Esophagus muscularis mucosa (tissue), 4 donors: Measurements from ENCODE around the gene COBL. TPM values are rescaled to one million over a fixed set of nuclear protein-coding genes. Genes with fewer than 3 reads are reported as not detected.
A peak's percentile ranks its signal among the peaks of the same experiment; 100 is the strongest.

Source experiments
- DNase-seq: peaks from one replicate; pipeline ENCODE4 v3.0.0-alpha.2; 2017; ENCODE audit errors: extremely low spot score
- H3K27ac ChIP-seq, 4 donors: fragments of 200-600 bp; sonication (generic); replicated peaks in 1 of 4; 1 replicate in 3 of 4; 2 replicates in 1 of 4; pipeline ENCODE4 v1.5.1; 2016 to 2019; ENCODE audit warnings: mild to moderate bottlenecking in 1 of 4
- H3K27me3 ChIP-seq, 4 donors: fragments of 200-600 bp; sonication (generic); one replicate each; pipeline versions ENCODE4 v1.5.1 to v1.6.0; 2016 to 2019
- H3K36me3 ChIP-seq, 4 donors: fragments of 200-600 bp; sonication (generic); one replicate each; pipeline ENCODE4 v1.5.1; 2016 to 2019
- H3K4me1 ChIP-seq, 4 donors: fragments of 200-600 bp; sonication (generic); one replicate each; pipeline ENCODE4 v1.5.1; 2016 to 2019
- H3K4me3 ChIP-seq, 4 donors: fragments of 200-600 bp; sonication (generic); 1 replicate in 2 of 4; 2 replicates in 2 of 4; pipeline ENCODE4 v1.5.1; 2016 to 2019; ENCODE audit warnings: mild to moderate bottlenecking in 4 of 4, moderate library complexity in 1 of 4
- H3K9me3 ChIP-seq, 4 donors: fragments of 200-600 bp; sonication (generic); 1 replicate in 3 of 4; 2 replicates in 1 of 4; pipeline ENCODE4 v1.5.1; 2016 to 2019
- CTCF ChIP-seq, 3 experiments: fragments of 200-600 bp in 2 of 3; fragments of 450-650 bp in 1 of 3; sonication (generic) in 2 of 3; IDR thresholded peaks; one replicate each; pipeline ENCODE4 v1.5.1; 2017 to 2019; ENCODE audit warnings: antibody characterized with exemption in 3 of 3, mild to moderate bottlenecking in 2 of 3, moderate library complexity in 1 of 3
- EP300 ChIP-seq: sonication (generic); formaldehyde crosslinking; IDR thresholded peaks from one replicate; pipeline ENCODE4 v1.6.1; 2017; ENCODE audit warnings: antibody characterized with exemption
- POLR2A ChIP-seq: fragments of 450-650 bp; IDR thresholded peaks from one replicate; pipeline ENCODE4 v1.6.1; 2017; ENCODE audit warnings: antibody characterized with exemption, moderate library complexity, mild to moderate bottlenecking, low read depth
- POLR2AphosphoS5 ChIP-seq, 2 donors: sonication (generic); formaldehyde crosslinking; IDR thresholded peaks; one replicate each; pipeline ENCODE4 v1.6.1; 2017; ENCODE audit warnings: antibody characterized with exemption in 2 of 2
- WGBS: methylation state at CpG from one replicate; pipeline ENCODE4 v1.1.5; 2018; 5-methylcytosine and 5-hydroxymethylcytosine counted together
- intact Hi-C: fragments of 100-400 bp; cut with DNase I; formaldehyde crosslinking; loops from one replicate; pipeline ENCODE4 v1.15.1; 2023
- total RNA-seq, 4 donors: library from RNA; depleted of rRNA; stranded (reverse); fragments of >200 nt; gene quantifications; one replicate each; pipeline versions ENCODE4 v1.1.0 to v1.2.1, GENCODE V29; 2016

Gene COBL
- total RNA-seq, 4 donors from 2014 or later: 29.8 to 51.4 (median 45.9) TPM

- Histone ChIP-seq H3K27me3 (no peaks in the 10 kb centered on the region), H3K36me3 (no peaks in the 10 kb centered on the region), H3K4me1 (peaks cover 0 to 9% (median 0%) of the 10 kb centered on the region in 4 donors), H3K27ac (no peak overlapping the region), H3K4me3 (no peak overlapping the region), H3K9me3 (no peaks in the 10 kb centered on the region)
- intact Hi-C loops: no loop called here
- WGBS: 89% methylated on average over 8 of the region's 8 CpGs
- TF ChIP-seq POLR2AphosphoS5 (IDR thresholded peaks at IDR 0.05) (no peak), EP300 (no peak), POLR2A (no peak), CTCF (IDR thresholded peaks at IDR 0.05) (no peak)
- no peak for DNase-seq
These were observed 81.8 kb downstream of the COBL start for GRCh38 chr7:51234609-51235308.

GRCh38 chr7:51234139-51234538 is 82.5 kb downstream of the COBL start:
- Histone ChIP-seq H3K27me3 (no peaks in the 10 kb centered on the region), H3K36me3 (no peaks in the 10 kb centered on the region), H3K4me1 (peaks cover 0 to 9% (median 0%) of the 10 kb centered on the region in 4 donors), H3K27ac (no peak overlapping the region), H3K9me3 (no peaks in the 10 kb centered on the region), H3K4me3 (no peak overlapping the region)
- WGBS: 83% methylated on average over 10 of the region's 13 CpGs
- intact Hi-C loops: no loop called here
- no peak for DNase-seq
- TF ChIP-seq POLR2AphosphoS5 (IDR thresholded peaks at IDR 0.05) (no peak), CTCF (IDR thresholded peaks at IDR 0.05) (no peak), EP300 (no peak), POLR2A (no peak)

GRCh38 chr7:51233374-51233773 is 83.2 kb downstream of the COBL start:
- no peaks in the 10 kb centered on the region for H3K36me3 ChIP-seq
- peak overlapping the region in 1 of 4 donors; percentile 12 for H3K27ac ChIP-seq
- no peak overlapping the region for H3K4me3 ChIP-seq
- H3K4me1 ChIP-seq: peaks cover 0 to 9% (median 0%) of the 10 kb centered on the region in 4 donors
- WGBS: 79% methylated on average over 13 of the region's 13 CpGs
- no peaks in the 10 kb centered on the region for H3K9me3 ChIP-seq
- no peak for DNase-seq
- TF ChIP-seq CTCF (IDR thresholded peaks at IDR 0.05): no peak
- no peak for TF ChIP-seq POLR2A
- no peak for TF ChIP-seq POLR2AphosphoS5 (IDR thresholded peaks at IDR 0.05)
- TF ChIP-seq EP300: no peak
- H3K27me3 ChIP-seq: no peaks in the 10 kb centered on the region
- intact Hi-C loops: no loop called here

- no peaks in the 10 kb centered on the region for H3K27me3 ChIP-seq
- no peak overlapping the region for H3K4me3 ChIP-seq
- TF ChIP-seq POLR2AphosphoS5 (IDR thresholded peaks at IDR 0.05) (no peak), EP300 (no peak), POLR2A (no peak), CTCF (IDR thresholded peaks at IDR 0.05) (no peak)
- peaks cover 6 to 9% (median 7%) of the 10 kb centered on the region in 4 donors for H3K4me1 ChIP-seq
- DNase-seq: no peak
- no peaks in the 10 kb centered on the region for H3K36me3 ChIP-seq
- H3K9me3 ChIP-seq: no peaks in the 10 kb centered on the region
- intact Hi-C loops: no loop called here
- no peak overlapping the region for H3K27ac ChIP-seq
- WGBS: 86% methylated on average over 5 of the region's 5 CpGs
These were observed 85.9 kb downstream of the COBL start for GRCh38 chr7:51230723-51231122.

GRCh38 chr7:51230324-51230625 is 86.3 kb downstream of the COBL start:
- H3K4me1 ChIP-seq: peaks cover 6 to 11% (median 10%) of the 10 kb centered on the region in 4 donors
- no peak overlapping the region for H3K4me3 ChIP-seq
- 80% methylated on average over 2 of the region's 2 CpGs for WGBS
- H3K27ac ChIP-seq: no peak overlapping the region
- DNase-seq: no peak
- intact Hi-C loops: no loop called here
- H3K9me3 ChIP-seq: no peaks in the 10 kb centered on the region
- TF ChIP-seq CTCF (IDR thresholded peaks at IDR 0.05) (no peak), POLR2AphosphoS5 (IDR thresholded peaks at IDR 0.05) (no peak), EP300 (no peak), POLR2A (no peak)
- no peaks in the 10 kb centered on the region for H3K27me3 ChIP-seq
- H3K36me3 ChIP-seq: no peaks in the 10 kb centered on the region
